Adrenal gland (tissue), 5 donors: ENCODE results near the gene MAP3K8.

Experiments used
- CTCF ChIP-seq, 6 experiments: fragments of 450-650 bp in 4 of 6; fragments of 200-600 bp in 2 of 6; sonication (generic) in 1 of 6; IDR thresholded peaks; 1 replicate in 5 of 6; 2 replicates in 1 of 6; pipeline versions ENCODE4 v1.5.1 to v1.8.0; 2016 to 2021; ENCODE audit warnings: antibody characterized with exemption in 6 of 6, mild to moderate bottlenecking in 2 of 6, moderate library complexity in 1 of 6
- POLR2A ChIP-seq, 2 donors: fragments of 450-650 bp; IDR thresholded peaks; one replicate each; pipeline ENCODE4 v1.6.1; 2017; ENCODE audit warnings: antibody characterized with exemption in 2 of 2, mild to moderate bottlenecking in 2 of 2, moderate library complexity in 1 of 2
- donor health status: DM: no; HTN: no; CAD: no.

GRCh38 chr10:30422151-30422695, 11.8 kb upstream of the MAP3K8 start:
- TF ChIP-seq CTCF (IDR thresholded peaks at IDR 0.05) (no peak), POLR2A (IDR thresholded peaks at IDR 0.05) (no peak)
